HEK293T (cell line): ENCODE results near the gene BHLHE41.

Experiments
- CTCF ChIA-PET: fragments of 350-600 bp; formaldehyde crosslinking; extraction: SDS; loops from one replicate; lab custom pipeline; 2021; ENCODE audit warnings: antibody characterized with exemption, inconsistent platforms; lab: Yijun Ruan, JAX
- POLR2A ChIA-PET: fragments of 350-600 bp; formaldehyde crosslinking; extraction: SDS; loops from one replicate; lab custom pipeline; 2020; ENCODE audit warnings: antibody characterized with exemption, inconsistent platforms; lab: Yijun Ruan, JAX
- DNase-seq: peaks from one replicate; pipeline ENCODE4 v3.0.0; 2012; ENCODE audit warnings: mixed read lengths; ENCODE audit errors: extremely low spot score
- ARNT ChIP-seq: fragments of 450-650 bp; IDR thresholded peaks from 2 replicates; pipeline ENCODE4 v1.6.1; 2017; ENCODE audit warnings: mild to moderate bottlenecking
- BHLHE40 ChIP-seq: fragments of 450-650 bp; IDR thresholded peaks from 2 replicates; pipeline ENCODE4 v1.6.1; 2016; ENCODE audit warnings: mild to moderate bottlenecking, moderate library complexity, borderline replicate concordance
- CTBP1 ChIP-seq: fragments of 450-650 bp; IDR thresholded peaks from 2 replicates; pipeline ENCODE4 v1.6.1; 2016; ENCODE audit warnings: borderline replicate concordance
- ELF4 ChIP-seq: fragments of 450-650 bp; IDR thresholded peaks from 2 replicates; pipeline ENCODE4 v1.6.1; 2017; ENCODE audit warnings: antibody characterized with exemption
- FOXA1 ChIP-seq: fragments of 450-650 bp; IDR thresholded peaks from 2 replicates; pipeline ENCODE4 v1.6.1; 2016; ENCODE audit warnings: mild to moderate bottlenecking
- FOXK2 ChIP-seq: fragments of 450-650 bp; IDR thresholded peaks from 2 replicates; pipeline ENCODE4 v1.6.1; 2016; ENCODE audit warnings: mild to moderate bottlenecking
- FOXM1 ChIP-seq: fragments of 450-650 bp; IDR thresholded peaks from 2 replicates; pipeline ENCODE4 v1.6.1; 2017; ENCODE audit warnings: mild to moderate bottlenecking, borderline replicate concordance
- HDGF ChIP-seq: fragments of 450-650 bp; IDR thresholded peaks from 2 replicates; pipeline ENCODE4 v1.6.1; 2017; ENCODE audit warnings: antibody characterized with exemption, borderline replicate concordance
- L3MBTL2 ChIP-seq: fragments of 450-650 bp; conservative IDR thresholded peaks from 2 replicates; pipeline ENCODE4 v1.6.1; 2016; ENCODE audit warnings: mild to moderate bottlenecking
- LEF1 ChIP-seq: fragments of 450-650 bp; IDR thresholded peaks from 2 replicates; pipeline ENCODE4 v1.6.1; 2017; ENCODE audit warnings: mild to moderate bottlenecking, borderline replicate concordance
- NFRKB ChIP-seq: fragments of 450-650 bp; IDR thresholded peaks from 2 replicates; pipeline ENCODE4 v1.6.1; 2016; ENCODE audit warnings: mild to moderate bottlenecking, moderate library complexity
- PKNOX1 ChIP-seq: fragments of 450-650 bp; IDR thresholded peaks from 2 replicates; pipeline ENCODE4 v1.6.1; 2016
- SP1 ChIP-seq: fragments of 450-650 bp; IDR thresholded peaks from 2 replicates; pipeline ENCODE4 v1.6.1; 2017
- SUZ12 ChIP-seq: fragments of 450-650 bp; IDR thresholded peaks from 2 replicates; pipeline ENCODE4 v1.6.1; 2016; ENCODE audit warnings: mild to moderate bottlenecking
- TARDBP ChIP-seq: fragments of 450-650 bp; IDR thresholded peaks from 2 replicates; pipeline ENCODE4 v1.6.1; 2016

BHLHE41 gene

GRCh38 chr12:26138860-26139259 lies 14.0 kb upstream of the BHLHE41 start:
- ChIA-PET POLR2A (no interaction called here), CTCF (no interaction called here)
- TF ChIP-seq TARDBP = no peak
- DNase-seq = no peak

- TF ChIP-seq FOXK2 (no peak), BHLHE40 (no peak), NFRKB (no peak), SP1 (no peak), PKNOX1 (no peak), FOXM1 (no peak), HDGF (no peak), ARNT (no peak), CTBP1 (no peak), ELF4 (no peak), SUZ12 (no peak), L3MBTL2 (no peak), FOXA1 (no peak)
- ChIA-PET POLR2A (no interaction called here), CTCF (no interaction called here)
- no peak for DNase-seq
Measured at GRCh38 chr12:26136688-26137087, 11.9 kb upstream of the BHLHE41 start.

- ChIA-PET CTCF (interaction anchor here (1.0 kb wide), 1 partner anchor 15 kb away, joined by 3 read pairs; no protein-coding TSS in a partner anchor), POLR2A (no interaction called here)
- TF ChIP-seq LEF1 (no peak), FOXM1 (no peak), L3MBTL2 (no peak)
- DNase-seq = no peak
Measured at GRCh38 chr12:26135571-26135970, 10.7 kb upstream of the BHLHE41 start.

DNA sequence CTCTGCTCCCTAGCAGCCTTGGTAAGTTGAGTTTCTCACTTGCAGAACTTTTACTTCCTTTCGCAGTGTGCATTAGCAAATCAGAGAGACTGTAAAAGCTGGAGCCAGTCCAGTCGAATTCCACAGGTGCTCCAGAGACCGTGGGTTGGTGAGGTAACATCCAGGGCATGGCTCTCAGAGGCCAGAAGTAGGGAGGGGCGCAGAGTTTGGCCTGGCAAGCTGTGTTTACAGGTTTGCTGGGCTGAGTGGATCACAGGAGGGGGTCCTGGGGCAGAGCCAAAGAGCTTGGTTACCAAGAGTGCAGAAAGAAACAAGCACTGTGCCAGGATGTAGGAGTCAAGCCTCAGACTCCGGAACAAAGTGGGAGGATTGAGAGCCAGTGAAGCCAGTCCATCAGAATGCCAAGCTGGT lies 10.2 kb upstream of the BHLHE41 start:
- ChIA-PET POLR2A (no interaction called here), CTCF (interaction anchor here (1.0 kb wide), 1 partner anchor 15 kb away, joined by 3 read pairs; no protein-coding TSS in a partner anchor)
- no peak for DNase-seq
- TF ChIP-seq SP1 = no peak
- no peak for TF ChIP-seq SUZ12
- TF ChIP-seq ELF4 = no peak
- no peak for TF ChIP-seq ARNT
- TF ChIP-seq PKNOX1 = no peak

DNA sequence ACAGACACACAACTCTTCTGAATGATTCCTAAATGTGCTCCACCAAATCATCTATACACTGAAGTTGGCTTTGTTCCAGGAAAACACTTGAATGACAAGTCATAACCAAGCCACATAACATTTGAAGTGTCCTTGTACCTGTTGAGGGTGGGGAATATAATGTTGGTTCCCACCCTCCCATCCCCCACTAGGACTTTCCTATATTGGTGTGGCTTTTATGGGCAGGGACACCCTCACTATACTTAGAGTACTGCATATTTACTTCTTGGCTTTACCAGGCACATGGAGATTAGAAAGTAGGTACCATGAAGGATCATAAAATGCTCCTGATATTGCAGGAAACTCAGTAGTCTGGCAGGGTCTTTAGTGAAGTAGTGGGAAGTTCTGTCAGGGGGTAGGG lies 9.7 kb upstream of the BHLHE41 start:
- DNase-seq = no peak
- POLR2A ChIA-PET = interaction anchor here (1.0 kb wide), 1 partner anchor 10 kb away, joined by 5 read pairs; the partner anchor contains the start of gene BHLHE41
- CTCF ChIA-PET = no interaction called here
- TF ChIP-seq SUZ12 = no peak
- no peak for TF ChIP-seq FOXK2
- TF ChIP-seq PKNOX1 = no peak

DNA sequence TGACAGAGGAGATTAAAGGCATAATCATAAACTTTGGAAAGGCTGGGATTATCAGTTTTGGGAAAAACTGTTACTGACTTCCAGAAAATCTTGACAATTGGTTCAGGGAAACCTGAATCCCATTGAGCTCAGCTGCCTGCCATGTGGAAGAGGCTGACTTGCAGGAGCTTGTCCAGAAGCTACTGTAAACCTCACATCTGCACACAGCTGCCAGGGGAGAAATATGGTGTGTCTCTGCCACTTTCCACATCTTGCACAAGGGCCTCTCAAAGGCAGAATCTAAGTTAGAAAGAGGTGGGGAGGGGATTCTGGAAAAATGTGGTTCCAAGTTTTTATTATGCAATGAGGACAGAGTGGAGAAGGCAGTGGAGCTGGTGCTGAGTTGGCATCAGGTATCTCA lies 8.7 kb upstream of the BHLHE41 start:
- TF ChIP-seq HDGF (no peak), FOXK2 (no peak), CTBP1 (no peak), L3MBTL2 (no peak), PKNOX1 (no peak), ELF4 (no peak)
- DNase-seq = no peak
- ChIA-PET POLR2A (interaction anchor here (1.0 kb wide), 1 partner anchor 9 kb away, joined by 5 read pairs; the partner anchor contains the start of gene BHLHE41), CTCF (no interaction called here)

- TF ChIP-seq FOXM1 (no peak), LEF1 (no peak), ARNT (no peak), L3MBTL2 (no peak), FOXK2 (no peak)
- ChIA-PET CTCF (interaction anchor here (0.8 kb wide), 1 partner anchor 10 kb away, joined by 3 read pairs; no protein-coding TSS in a partner anchor), POLR2A (no interaction called here)
- DNase-seq = no peak
Measured at GRCh38 chr12:26132866-26133265, 8.0 kb upstream of the BHLHE41 start.
